ENCODE data around the gene MRPL9.

DNA sequence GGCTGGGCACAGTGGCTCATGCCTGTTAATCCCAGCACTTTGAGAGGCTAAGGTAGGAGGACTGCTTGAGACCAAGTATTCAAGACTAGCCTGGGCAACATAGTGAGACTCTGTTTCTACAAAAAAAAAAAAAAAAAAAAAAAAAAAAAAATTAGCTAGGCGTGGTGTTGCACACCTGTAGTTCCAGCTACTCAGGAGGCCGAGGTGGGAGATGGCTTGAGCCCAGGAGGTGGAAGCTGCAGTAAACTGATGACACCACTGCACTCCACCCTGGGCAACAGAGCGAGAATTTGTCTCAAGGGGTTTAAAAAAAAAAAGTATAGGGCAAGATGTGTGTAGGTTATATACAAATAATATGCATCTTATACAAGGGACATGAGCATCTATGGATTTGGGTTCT is 24.4 kb upstream of the MRPL9 start:
- no peak for TF ChIP-seq CTCF (IDR thresholded peaks at IDR 0.05; ENCODE audit: low read depth, low read length)
- no peak for TF ChIP-seq EZH2phosphoT487 (IDR thresholded peaks at IDR 0.05; ENCODE audit: low read depth)
